Heart left ventricle (tissue), 16 donors: ENCODE results near the gene TNFRSF14. TPM values are rescaled to one million over a fixed set of nuclear protein-coding genes. Genes with fewer than 3 reads are reported as not detected.

ENCODE experiments used
- ATAC-seq, 4 donors: fragments of 200-7000 bp; cut with Tn5 transposase; one replicate each; pipeline ENCODE4 v1.9.1; 2020 to 2022; ENCODE audit warnings: moderate library complexity in 4 of 4, mild to moderate bottlenecking in 3 of 4, moderate number of reproducible peaks in 1 of 4
- DNase-seq, 5 donors: peaks; one replicate each; pipeline ENCODE4 v3.0.0-alpha.2; 2020
- H3K27ac ChIP-seq, 12 donors: fragments of 200-600 bp; sonication (generic) in 4 of 12; one replicate each; pipeline versions ENCODE4 v1.5.0 to v1.8.0; 2016 to 2022; ENCODE audit warnings: mild to moderate bottlenecking in 2 of 12
- H3K27me3 ChIP-seq, 9 donors: fragments of 200-600 bp; sonication (generic) in 2 of 9; one replicate each; pipeline versions ENCODE4 v1.5.1 to v1.8.0; 2016 to 2022; ENCODE audit warnings: mild to moderate bottlenecking in 3 of 9
- H3K36me3 ChIP-seq, 9 donors: fragments of 200-600 bp; sonication (generic) in 2 of 9; one replicate each; pipeline versions ENCODE4 v1.5.0 to v1.8.0; 2018 to 2022; ENCODE audit warnings: mild to moderate bottlenecking in 2 of 9
- H3K4me1 ChIP-seq, 12 donors: fragments of 200-600 bp; sonication (generic) in 4 of 12; one replicate each; pipeline versions ENCODE4 v1.5.0 to v1.8.0; 2016 to 2022; ENCODE audit warnings: mild to moderate bottlenecking in 3 of 12
- H3K4me3 ChIP-seq, 12 donors: fragments of 200-600 bp; sonication (generic) in 4 of 12; one replicate each; pipeline versions ENCODE4 v1.5.0 to v1.8.0; 2017 to 2022; ENCODE audit warnings: mild to moderate bottlenecking in 9 of 12, moderate library complexity in 4 of 12
- H3K9me3 ChIP-seq, 12 donors: fragments of 200-600 bp; sonication (generic) in 4 of 12; one replicate each; pipeline versions ENCODE4 v1.5.0 to v1.8.0; 2016 to 2022; ENCODE audit warnings: mild to moderate bottlenecking in 1 of 12
- CTCF ChIP-seq, 12 donors: fragments of 200-600 bp; sonication (generic) in 4 of 12; IDR thresholded peaks; one replicate each; pipeline versions ENCODE4 v1.5.0 to v1.8.0; 2018 to 2022; ENCODE audit warnings: antibody characterized with exemption in 12 of 12, mild to moderate bottlenecking in 5 of 12
- POLR2A ChIP-seq, 2 donors: fragments of 450-650 bp; IDR thresholded peaks; one replicate each; pipeline ENCODE4 v1.6.1; 2017; ENCODE audit warnings: antibody characterized with exemption in 2 of 2, mild to moderate bottlenecking in 2 of 2, moderate library complexity in 2 of 2
- WGBS, 4 donors: extraction: QIAGEN DNeasy Blood & Tissue Kit in 2 of 4; methylation state at CpG; one replicate each; pipeline versions ENCODE4 v1.1.5 to v1.1.7; 2013 to 2018; 5-methylcytosine and 5-hydroxymethylcytosine counted together
- intact Hi-C, 10 donors: fragments of 100-400 bp; cut with DNase I; formaldehyde crosslinking; loops; one replicate each; pipeline versions ENCODE4 v1.11.1 to v1.14.2; 2022
- polyA plus RNA-seq, 2 donors: library from polyadenylated mRNA; stranded (reverse); fragments of 200-250 nt; gene quantifications; one replicate each; pipeline ENCODE4 v1.2.3, GENCODE V29; 2013
- total RNA-seq, 9 donors: library from RNA; depleted of rRNA in 2 of 9; stranded (reverse); fragments of >200 nt in 2 of 9; fragmentation: NEBNext Ultra II Directional in 3 of 9; extraction: Animal tissue kit (Norgen Biotek cat#: 25700) in 3 of 9; gene quantifications; one replicate each; pipeline versions ENCODE4 v1.1.0 to v1.2.4, GENCODE V29; 2016 to 2023
- donor health status: ischemic (EF 13 %, LVEDD 7.1; RV severe dilation, severe dysfunction).
- donor health status: healthy with polysubstance abuse.
- donor health status: DM: no; HTN: yes; CAD: no.
- donor health status: DM: no; HTN: no; CAD: no.
- donor health status: ischemic (EF 25% LVEDD 6.9; RV normal size, moderate dysfunction).
- donor health status: ischemic (EF 25% LVEDD 5.7; RV mildly dilated, moderate dysfunction).
- donor health status: healthy.
- donor health status: DM: yes; HTN: yes; CAD: no.
- donor health status: ischemic (EF 35%, LVEDD 5.7; RV mildly dilated, moderate dysfunction).
- donor health status: nonischemic (EF 11% LVEDD 7.7; RV severe dilation, severe dysfunction).
- donor health status: DM: yes; HTN: yes; CAD: no.
- donor health status: PGD.
- donor health status: ischemic (EF 29% LVEDD 5.4; RV normal size, mild dysfunction).
- donor health status: nonischemic (EF 23%, LVEDD 6.1; RV moderate dilation, normal function).

Gene TNFRSF14
- total and polyA plus RNA-seq, 11 donors: 7.8 to 70.8 (median 14.3) TPM

- ATAC-seq: no peak
- no peaks in the 10 kb centered on the region for H3K4me1 ChIP-seq
- H3K27me3 ChIP-seq: no peaks in the 10 kb centered on the region
- TF ChIP-seq POLR2A (IDR thresholded peaks at IDR 0.05) (no peak), CTCF (IDR thresholded peaks at IDR 0.05) (no peak)
- intact Hi-C loops: no loop called here
- no peak overlapping the region for H3K4me3 ChIP-seq
- H3K27ac ChIP-seq: no peak overlapping the region
- H3K9me3 ChIP-seq: no peaks in the 10 kb centered on the region
- WGBS, 4 donors: 93 to 94% (median 94%) methylated on average over 18 to 43 of the region's 43 CpGs
- peaks cover 7 to 100% (median 96%) of the 10 kb centered on the region in 9 donors for H3K36me3 ChIP-seq
- DNase-seq: no peak
Measured at GRCh38 chr1:2513939-2514652, 42.1 kb upstream of the TNFRSF14 start.

GRCh38 chr1:2514863-2515762, 41.1 kb upstream of the TNFRSF14 start:
- intact Hi-C loops: no loop called here
- ATAC-seq (no peak), DNase-seq (no peak)
- Histone ChIP-seq H3K36me3 (peaks cover 7 to 100% (median 96%) of the 10 kb centered on the region in 9 donors), H3K4me3 (no peak overlapping the region), H3K4me1 (no peaks in the 10 kb centered on the region), H3K27me3 (no peaks in the 10 kb centered on the region), H3K27ac (no peak overlapping the region), H3K9me3 (no peaks in the 10 kb centered on the region)
- WGBS, 4 donors: 92 to 93% (median 92%) methylated on average over 39 to 45 of the region's 45 CpGs
- TF ChIP-seq POLR2A (IDR thresholded peaks at IDR 0.05) (no peak), CTCF (IDR thresholded peaks at IDR 0.05) (no peak)

GRCh38 chr1:2515763-2516080, 40.4 kb upstream of the TNFRSF14 start:
- Histone ChIP-seq H3K36me3 (peaks cover 7 to 100% (median 96%) of the 10 kb centered on the region in 9 donors), H3K9me3 (no peaks in the 10 kb centered on the region), H3K27ac (no peak overlapping the region), H3K27me3 (no peaks in the 10 kb centered on the region), H3K4me1 (peaks cover 0 to under 1% (median 0%) of the 10 kb centered on the region in 12 donors), H3K4me3 (no peak overlapping the region)
- 94 to 98% (median 95%) methylated on average over 11 of the region's 11 CpGs for WGBS, 4 donors
- no peak for ATAC-seq
- no peak for DNase-seq
- no peak for TF ChIP-seq CTCF (IDR thresholded peaks at IDR 0.05)
- TF ChIP-seq POLR2A (IDR thresholded peaks at IDR 0.05): no peak
- intact Hi-C loops: no loop called here

- no peak for TF ChIP-seq POLR2A (IDR thresholded peaks at IDR 0.05)
- no peak for TF ChIP-seq CTCF (IDR thresholded peaks at IDR 0.05)
- DNase-seq: no peak
Measured at GRCh38 chr1:2516124-2516523, 40.0 kb upstream of the TNFRSF14 start.

More at GRCh38 chr1:2516124-2516523, 40.0 kb upstream of the TNFRSF14 start:
- H3K4me1 ChIP-seq: peaks cover 0 to 5% (median 0%) of the 10 kb centered on the region in 12 donors
- H3K36me3 ChIP-seq: peaks cover 7 to 100% (median 96%) of the 10 kb centered on the region in 9 donors
- H3K4me3 ChIP-seq: no peak overlapping the region
- H3K27ac ChIP-seq: no peak overlapping the region
- intact Hi-C loops: no loop called here
- H3K9me3 ChIP-seq: no peaks in the 10 kb centered on the region
- H3K27me3 ChIP-seq: no peaks in the 10 kb centered on the region
- no peak for ATAC-seq
- 91 to 96% (median 93%) methylated on average over 17 of the region's 17 CpGs for WGBS, 4 donors
